Ishikawa (cell line): ENCODE data around the gene TANK.

Experiments used
- CEBPB ChIP-seq: IDR thresholded peaks from 2 replicates; pipeline ENCODE4 v1.6.1; 2012
- CREB1 ChIP-seq: IDR thresholded peaks from 2 replicates; pipeline ENCODE4 v1.6.1; 2012; ENCODE audit warnings: low read depth
- EGR1 ChIP-seq: IDR thresholded peaks from 2 replicates; pipeline ENCODE4 v1.6.1; 2012
- EP300 ChIP-seq: IDR thresholded peaks from 2 replicates; pipeline ENCODE4 v1.6.1; 2012; ENCODE audit warnings: borderline replicate concordance
- FOXM1 ChIP-seq: IDR thresholded peaks from 2 replicates; pipeline ENCODE4 v1.6.1; 2012; ENCODE audit warnings: low read depth, borderline replicate concordance
- NFIC ChIP-seq: IDR thresholded peaks from 2 replicates; pipeline ENCODE4 v1.6.1; 2012
- RAD21 ChIP-seq: IDR thresholded peaks from 2 replicates; pipeline ENCODE4 v1.6.1; 2012; ENCODE audit warnings: low read depth
- TAF1 ChIP-seq: IDR thresholded peaks from 2 replicates; pipeline ENCODE4 v1.6.1; 2012; ENCODE audit warnings: low read depth, mild to moderate bottlenecking
- TCF12 ChIP-seq: IDR thresholded peaks from 2 replicates; pipeline ENCODE4 v1.6.1; 2012; ENCODE audit warnings: low read depth
- TEAD4 ChIP-seq: IDR thresholded peaks from 2 replicates; pipeline ENCODE4 v1.6.1; 2012
- YY1 ChIP-seq: IDR thresholded peaks from 2 replicates; pipeline ENCODE4 v1.6.1; 2012; ENCODE audit warnings: low read depth
- ZBTB7A ChIP-seq: IDR thresholded peaks from 2 replicates; pipeline ENCODE4 v1.6.1; 2012; ENCODE audit warnings: low read depth
- TF ChIP-seq, protein P1 (sequence below): IDR thresholded peaks from 2 replicates; pipeline ENCODE4 v1.6.1; 2012
- TF ChIP-seq, protein P2 (sequence below): IDR thresholded peaks from 2 replicates; pipeline ENCODE4 v1.6.1; 2012
- TF ChIP-seq, protein P3 (sequence below): IDR thresholded peaks from 2 replicates; pipeline ENCODE4 v1.6.1; 2012; ENCODE audit warnings: low read depth, mild to moderate bottlenecking

Gene TANK

DNA sequence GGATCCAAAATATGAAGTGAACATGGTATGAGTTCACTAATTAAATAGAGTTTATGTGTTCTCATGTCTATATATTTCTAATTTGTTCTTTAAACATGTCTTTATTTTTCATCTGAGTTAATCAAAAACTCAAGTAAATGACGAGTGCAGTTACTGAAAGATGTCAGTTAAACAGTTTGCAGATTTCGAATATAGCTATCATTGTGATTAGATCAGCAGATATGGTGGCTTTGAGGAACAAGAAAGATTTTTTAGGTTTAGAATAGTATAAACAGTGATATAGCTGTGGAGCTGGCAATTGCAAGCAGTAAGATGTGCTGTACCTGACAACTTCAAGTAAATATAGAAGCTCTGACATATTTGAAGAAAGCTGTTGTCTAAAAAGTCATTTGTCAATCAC is 49.7 kb downstream of the TANK start:
- TF ChIP-seq, protein P1, sequence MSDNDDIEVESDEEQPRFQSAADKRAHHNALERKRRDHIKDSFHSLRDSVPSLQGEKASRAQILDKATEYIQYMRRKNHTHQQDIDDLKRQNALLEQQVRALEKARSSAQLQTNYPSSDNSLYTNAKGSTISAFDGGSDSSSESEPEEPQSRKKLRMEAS: no peak
- TF ChIP-seq CEBPB (no peak), EGR1 (no peak), EP300 (no peak), RAD21 (no peak), TCF12 (no peak), NFIC (no peak), TAF1 (no peak), ZBTB7A (no peak)
- TF ChIP-seq, protein P2, sequence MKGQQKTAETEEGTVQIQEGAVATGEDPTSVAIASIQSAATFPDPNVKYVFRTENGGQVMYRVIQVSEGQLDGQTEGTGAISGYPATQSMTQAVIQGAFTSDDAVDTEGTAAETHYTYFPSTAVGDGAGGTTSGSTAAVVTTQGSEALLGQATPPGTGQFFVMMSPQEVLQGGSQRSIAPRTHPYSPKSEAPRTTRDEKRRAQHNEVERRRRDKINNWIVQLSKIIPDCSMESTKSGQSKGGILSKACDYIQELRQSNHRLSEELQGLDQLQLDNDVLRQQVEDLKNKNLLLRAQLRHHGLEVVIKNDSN: no peak
- TF ChIP-seq, protein P3, sequence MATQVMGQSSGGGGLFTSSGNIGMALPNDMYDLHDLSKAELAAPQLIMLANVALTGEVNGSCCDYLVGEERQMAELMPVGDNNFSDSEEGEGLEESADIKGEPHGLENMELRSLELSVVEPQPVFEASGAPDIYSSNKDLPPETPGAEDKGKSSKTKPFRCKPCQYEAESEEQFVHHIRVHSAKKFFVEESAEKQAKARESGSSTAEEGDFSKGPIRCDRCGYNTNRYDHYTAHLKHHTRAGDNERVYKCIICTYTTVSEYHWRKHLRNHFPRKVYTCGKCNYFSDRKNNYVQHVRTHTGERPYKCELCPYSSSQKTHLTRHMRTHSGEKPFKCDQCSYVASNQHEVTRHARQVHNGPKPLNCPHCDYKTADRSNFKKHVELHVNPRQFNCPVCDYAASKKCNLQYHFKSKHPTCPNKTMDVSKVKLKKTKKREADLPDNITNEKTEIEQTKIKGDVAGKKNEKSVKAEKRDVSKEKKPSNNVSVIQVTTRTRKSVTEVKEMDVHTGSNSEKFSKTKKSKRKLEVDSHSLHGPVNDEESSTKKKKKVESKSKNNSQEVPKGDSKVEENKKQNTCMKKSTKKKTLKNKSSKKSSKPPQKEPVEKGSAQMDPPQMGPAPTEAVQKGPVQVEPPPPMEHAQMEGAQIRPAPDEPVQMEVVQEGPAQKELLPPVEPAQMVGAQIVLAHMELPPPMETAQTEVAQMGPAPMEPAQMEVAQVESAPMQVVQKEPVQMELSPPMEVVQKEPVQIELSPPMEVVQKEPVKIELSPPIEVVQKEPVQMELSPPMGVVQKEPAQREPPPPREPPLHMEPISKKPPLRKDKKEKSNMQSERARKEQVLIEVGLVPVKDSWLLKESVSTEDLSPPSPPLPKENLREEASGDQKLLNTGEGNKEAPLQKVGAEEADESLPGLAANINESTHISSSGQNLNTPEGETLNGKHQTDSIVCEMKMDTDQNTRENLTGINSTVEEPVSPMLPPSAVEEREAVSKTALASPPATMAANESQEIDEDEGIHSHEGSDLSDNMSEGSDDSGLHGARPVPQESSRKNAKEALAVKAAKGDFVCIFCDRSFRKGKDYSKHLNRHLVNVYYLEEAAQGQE: no peak

DNA sequence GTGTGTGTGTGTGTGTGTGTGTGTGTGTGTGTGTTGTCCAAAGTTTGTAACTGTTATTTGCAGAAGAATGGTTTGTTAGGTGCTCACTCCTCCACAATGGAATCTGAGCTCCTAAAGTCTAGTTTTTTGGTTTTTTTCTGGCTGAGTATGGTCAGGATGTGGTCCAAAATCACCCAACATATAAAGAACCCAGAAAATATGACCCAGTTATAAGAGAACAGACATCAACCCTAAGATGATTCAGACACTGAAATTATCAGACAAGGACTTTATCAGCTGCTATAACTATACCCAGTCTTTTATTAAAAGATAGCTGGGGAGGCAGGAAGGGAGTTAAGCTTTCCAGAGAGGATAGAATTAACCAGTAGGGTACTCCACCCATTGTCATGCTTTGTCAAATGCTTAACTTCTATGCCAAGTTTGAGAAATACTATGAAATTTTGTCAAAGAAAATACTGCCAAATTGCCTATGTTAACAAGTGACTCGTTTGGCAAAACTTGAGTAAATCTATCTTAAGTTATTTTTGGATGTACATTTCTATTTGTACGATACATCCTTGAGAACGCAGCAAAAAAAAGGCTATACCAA is 57.5 kb downstream of the TANK start:
- TF ChIP-seq CEBPB: no peak
- TF ChIP-seq TCF12: no peak
- TF ChIP-seq YY1: no peak
- no peak for TF ChIP-seq NFIC
- TF ChIP-seq TEAD4: no peak
- TF ChIP-seq CREB1: no peak
- TF ChIP-seq ZBTB7A: no peak
- no peak for TF ChIP-seq EP300

DNA sequence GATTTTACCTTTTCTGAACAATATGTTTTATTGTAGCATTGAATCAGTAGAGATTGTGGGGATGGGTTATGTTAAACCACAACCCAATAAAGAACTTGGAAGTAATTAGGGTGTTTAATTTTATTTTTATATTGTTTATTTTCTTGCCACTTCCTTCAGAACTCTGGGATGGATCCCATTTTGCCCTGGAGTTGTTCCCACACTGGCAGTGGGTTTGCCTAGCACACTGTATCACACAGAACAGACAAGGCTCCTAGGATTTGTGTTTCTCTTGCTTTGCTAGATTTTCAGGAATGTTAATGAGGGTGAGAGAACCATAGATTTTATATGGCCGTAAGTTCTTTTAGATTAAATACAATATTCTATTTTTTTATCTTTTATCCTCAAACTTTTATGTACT is 59.0 kb downstream of the TANK start:
- TF ChIP-seq TAF1 (no peak), FOXM1 (no peak), CEBPB (no peak), EGR1 (no peak), TEAD4 (no peak), EP300 (no peak), YY1 (no peak), ZBTB7A (no peak), CREB1 (no peak)
- TF ChIP-seq, protein P1: no peak
- TF ChIP-seq, protein P3: no peak

DNA sequence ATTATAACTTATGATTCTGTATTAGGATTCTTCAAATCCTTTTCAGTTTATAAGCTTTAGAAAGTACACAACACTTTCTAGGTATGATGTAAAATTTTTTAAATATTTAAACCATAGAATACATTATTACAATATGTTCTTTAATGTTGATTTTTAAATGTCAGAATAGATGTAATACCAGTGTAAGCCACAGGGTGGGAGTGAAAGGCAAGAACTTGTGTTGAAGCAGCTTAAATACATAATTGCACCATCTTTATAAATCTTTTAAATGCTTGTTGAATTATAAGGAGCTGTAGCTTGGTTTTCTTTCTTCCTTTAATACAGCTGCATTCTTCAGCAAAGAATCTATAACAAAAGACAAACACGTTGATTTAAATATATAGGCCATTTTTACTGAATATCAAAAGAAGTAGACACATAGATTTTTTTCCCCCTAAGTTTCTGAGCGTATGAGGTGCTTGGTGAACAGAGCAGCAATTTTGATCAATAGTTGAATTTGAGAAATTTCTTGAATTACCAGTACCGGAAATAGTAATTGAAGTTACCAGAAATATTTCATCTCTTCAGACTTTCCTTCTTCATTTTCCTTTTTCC is 63.0 kb downstream of the TANK start:
- TF ChIP-seq, protein P1: no peak
- peak; percentile 55 for TF ChIP-seq RAD21

DNA sequence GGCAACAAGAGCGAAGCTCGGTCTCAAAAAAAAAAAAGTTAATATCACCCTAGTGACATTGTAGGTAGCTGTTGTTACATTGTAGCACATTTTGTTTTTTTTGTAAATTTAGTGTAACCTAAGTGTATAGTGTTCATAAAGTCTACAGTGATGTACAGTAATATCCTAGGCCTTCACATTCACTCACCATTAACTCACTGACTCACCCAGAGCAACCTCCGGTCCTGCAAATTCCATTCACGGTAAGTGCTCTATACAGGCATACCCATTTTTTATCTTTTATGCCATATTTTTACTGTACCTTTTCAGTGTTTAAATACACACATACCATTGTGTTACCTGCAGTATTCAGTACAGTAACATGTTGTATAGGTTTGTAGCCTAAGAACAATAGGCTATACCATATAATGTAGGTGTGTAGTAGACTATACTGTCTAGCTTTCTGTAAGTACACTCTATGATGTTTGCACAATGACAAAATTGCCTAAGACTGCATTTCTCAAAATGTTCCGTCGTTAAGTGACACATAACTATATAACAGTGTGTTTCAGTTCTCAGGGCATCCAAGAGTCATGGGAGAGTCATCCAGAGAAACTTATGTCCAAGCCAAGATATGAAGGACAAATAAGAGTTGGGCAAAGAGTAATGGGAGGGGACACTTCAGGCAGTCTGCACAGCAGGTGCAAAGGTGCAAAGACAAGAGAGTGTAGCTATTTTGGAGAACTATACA is 68.4 kb downstream of the TANK start:
- TF ChIP-seq EGR1 (no peak), YY1 (no peak), RAD21 (no peak), TAF1 (no peak), TEAD4 (no peak), EP300 (no peak), NFIC (no peak), CEBPB (no peak), CREB1 (no peak), TCF12 (no peak), ZBTB7A (no peak), FOXM1 (no peak)
- TF ChIP-seq, protein P1: no peak
- TF ChIP-seq, protein P2: no peak
- TF ChIP-seq, protein P3: no peak
